ENCODE data around the gene PCDHGB3.

The PCDHGB3 gene

DNA sequence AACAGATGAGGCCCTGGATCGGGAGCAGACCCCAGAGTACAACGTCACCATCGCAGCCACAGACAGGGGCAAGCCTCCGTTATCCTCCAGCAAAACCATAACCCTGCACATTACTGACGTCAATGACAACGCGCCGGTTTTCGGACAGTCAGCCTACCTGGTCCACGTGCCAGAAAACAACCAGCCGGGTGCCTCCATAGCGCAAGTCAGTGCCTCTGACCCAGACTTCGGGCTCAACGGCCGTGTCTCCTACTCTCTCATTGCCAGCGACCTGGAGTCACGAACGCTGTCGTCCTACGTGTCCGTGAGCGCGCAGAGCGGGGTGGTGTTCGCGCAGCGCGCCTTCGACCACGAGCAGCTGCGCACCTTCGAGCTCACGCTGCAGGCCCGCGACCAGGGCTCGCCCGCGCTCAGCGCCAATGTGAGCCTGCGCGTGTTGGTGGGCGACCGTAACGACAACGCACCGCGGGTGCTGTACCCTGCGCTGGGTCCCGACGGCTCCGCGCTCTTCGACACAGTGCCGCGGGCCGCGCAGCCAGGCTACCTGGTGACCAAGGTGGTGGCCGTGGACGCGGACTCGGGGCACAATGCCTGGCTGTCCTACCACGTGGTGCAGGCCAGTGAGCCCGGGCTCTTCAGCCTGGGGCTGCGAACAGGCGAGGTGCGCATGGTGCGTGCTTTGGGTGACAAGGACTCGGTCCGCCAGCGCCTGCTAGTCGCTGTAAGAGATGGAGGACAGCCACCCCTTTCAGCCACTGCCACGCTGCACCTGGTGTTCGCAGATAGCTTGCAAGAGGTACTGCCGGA is 49.2 kb downstream of the PCDHGB3 start:
- DNase-seq (ENCODE audit: low spot score), result no peak

DNA sequence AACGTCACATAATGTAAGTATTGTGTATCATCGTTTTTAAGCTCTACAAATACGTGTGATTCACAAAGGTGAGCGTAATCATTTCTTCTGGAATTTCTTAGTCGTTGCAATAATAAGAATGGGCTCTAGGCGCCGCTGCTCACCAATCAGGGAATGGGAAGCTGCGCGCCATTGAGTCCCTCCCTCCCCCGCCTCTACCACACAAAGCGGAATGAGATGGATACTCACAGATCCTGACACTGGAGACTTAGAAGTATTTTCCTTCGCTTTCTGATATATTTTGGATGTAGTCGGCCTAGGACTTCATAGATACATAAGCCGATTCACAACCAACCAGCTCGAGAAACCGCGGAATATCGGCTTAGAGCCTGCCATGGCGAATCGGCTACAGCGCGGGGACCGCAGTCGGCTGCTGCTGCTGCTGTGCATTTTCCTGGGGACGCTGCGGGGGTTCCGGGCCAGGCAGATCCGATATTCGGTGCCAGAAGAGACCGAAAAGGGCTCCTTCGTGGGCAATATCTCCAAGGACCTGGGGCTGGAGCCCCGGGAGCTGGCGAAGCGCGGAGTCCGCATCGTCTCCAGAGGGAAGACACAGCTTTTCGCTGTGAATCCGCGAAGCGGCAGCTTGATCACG is 50.9 kb downstream of the PCDHGB3 start, which contains the start of gene PCDHGA11:
Gene PCDHGA11, plus strand, starts transcription at position 197 of the 634 bp plus-strand sequence. Its CDS starts 177 bp downstream, at position 374.
- DNase-seq (ENCODE audit: low spot score), result peak; percentile 48

DNA sequence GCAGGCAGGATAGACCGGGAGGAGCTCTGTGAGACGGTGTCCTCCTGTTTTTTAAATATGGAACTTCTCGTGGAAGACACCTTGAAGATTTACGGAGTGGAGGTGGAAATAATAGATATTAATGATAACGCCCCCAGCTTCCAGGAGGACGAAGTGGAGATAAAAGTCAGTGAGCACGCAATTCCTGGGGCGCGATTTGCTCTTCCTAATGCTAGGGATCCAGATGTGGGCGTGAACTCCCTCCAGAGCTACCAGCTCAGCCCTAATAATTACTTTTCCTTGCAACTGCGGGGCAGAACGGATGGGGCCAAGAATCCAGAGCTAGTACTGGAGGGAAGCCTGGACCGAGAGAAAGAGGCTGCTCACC is 51.4 kb downstream of the PCDHGB3 start:
- no peak for DNase-seq (ENCODE audit: low spot score)

Measured in iPS-NIHi11 (cell line).